H1 (cell line): Measurements from ENCODE around the gene NBEA.

Experiments used
- ATF3 ChIP-seq: IDR thresholded peaks from 2 replicates; pipeline ENCODE4 v1.6.1; 2011; ENCODE audit warnings: low read depth, mild to moderate bottlenecking, low read length; ENCODE audit not compliant: insufficient read depth
- CBX5 ChIP-seq: fragments of 300-800, 300-1000 bp; sonication (generic); IDR thresholded peaks from 2 replicates; pipeline ENCODE4 v1.7.1; 2016; ENCODE audit warnings: antibody characterized with exemption, low read length, low read depth
- CTCF ChIP-seq, 3 experiments: IDR thresholded peaks; 1 replicate in 2 of 3; 2 replicates in 1 of 3; pipeline versions ENCODE4 v1.5.1 to v1.6.1; 2011; ENCODE audit warnings: low read length in 3 of 3, mild to moderate bottlenecking in 3 of 3, inconsistent platforms in 2 of 3, low read depth in 1 of 3, moderate library complexity in 1 of 3; ENCODE audit not compliant: insufficient read depth in 1 of 3; ENCODE audit errors: control extremely low read depth in 1 of 3
- POLR2A ChIP-seq, 2 experiments: IDR thresholded peaks; 1 replicate in 1 of 2; 2 replicates in 1 of 2; pipeline ENCODE4 v1.6.1; 2011; ENCODE audit warnings: low read depth in 2 of 2, low read length in 2 of 2, mild to moderate bottlenecking in 2 of 2; ENCODE audit errors: control extremely low read depth in 1 of 2

GRCh38 chr13:35684432-35684831, 742.4 kb downstream of the NBEA start:
- TF ChIP-seq ATF3 (no peak), CTCF (IDR thresholded peaks at IDR 0.05; ENCODE audit: control extremely low read depth in 1 of 3, insufficient read depth in 1 of 3, low read depth in 1 of 3, low read length in 3 of 3) (no peak), POLR2A (IDR thresholded peaks at IDR 0.05; ENCODE audit: control extremely low read depth in 1 of 2, low read depth in 2 of 2, low read length in 2 of 2) (no peak), CBX5 (no peak)
